ENCODE results near the gene SLC4A4. TPM values are rescaled to one million over a fixed set of nuclear protein-coding genes. Genes with fewer than 3 reads are reported as not detected.

The SLC4A4 gene
- total RNA-seq, 2 donors from 2014 or later: 48.3 to 89.2 TPM

- no peak overlapping the region for H3K27ac ChIP-seq
- TF ChIP-seq POLR2A (IDR thresholded peaks at IDR 0.05) (no peak), CTCF (IDR thresholded peaks at IDR 0.05) (no peak), POLR2AphosphoS5 (IDR thresholded peaks at IDR 0.05) (no peak)
- 37% methylated on average over 3 of the region's 3 CpGs for WGBS
These were observed 269.2 kb downstream of the SLC4A4 start for GRCh38 chr4:71607780-71608677.

GRCh38 chr4:71608678-71609071 lies 269.9 kb downstream of the SLC4A4 start:
- DNase-seq (ENCODE audit: low spot score): no peak
- Histone ChIP-seq H3K27me3 (replicated peaks; ENCODE audit: insufficient read depth) (no peaks in the 10 kb centered on the region), H3K36me3 (no peaks in the 10 kb centered on the region), H3K4me3 (no peak overlapping the region), H3K27ac (no peak overlapping the region), H3K4me1 (replicated peaks) (no peaks in the 10 kb centered on the region), H3K9me3 (no peaks in the 10 kb centered on the region)
- intact Hi-C loops (cut with DNase I): no loop called here
- TF ChIP-seq POLR2A (IDR thresholded peaks at IDR 0.05) (no peak), POLR2AphosphoS5 (IDR thresholded peaks at IDR 0.05) (no peak), CTCF (IDR thresholded peaks at IDR 0.05) (no peak)
- 48% methylated on average over 2 of the region's 2 CpGs for WGBS

More at GRCh38 chr4:71607780-71608677, 269.2 kb downstream of the SLC4A4 start:
- intact Hi-C loops (cut with DNase I): no loop called here
- DNase-seq (ENCODE audit: low spot score): no peak
- no peaks in the 10 kb centered on the region for H3K27me3 ChIP-seq (replicated peaks; ENCODE audit: insufficient read depth)
- H3K36me3 ChIP-seq: no peaks in the 10 kb centered on the region
- no peaks in the 10 kb centered on the region for H3K9me3 ChIP-seq
- no peaks in the 10 kb centered on the region for H3K4me1 ChIP-seq (replicated peaks)
- H3K4me3 ChIP-seq: no peak overlapping the region

GRCh38 chr4:71609167-71609566 lies 270.3 kb downstream of the SLC4A4 start:
- no peaks in the 10 kb centered on the region for H3K4me1 ChIP-seq (replicated peaks)
- no peaks in the 10 kb centered on the region for H3K27me3 ChIP-seq (replicated peaks; ENCODE audit: insufficient read depth)
- 91% methylated on average over 2 of the region's 2 CpGs for WGBS
- no peaks in the 10 kb centered on the region for H3K36me3 ChIP-seq
- H3K4me3 ChIP-seq: no peak overlapping the region
- H3K27ac ChIP-seq: no peak overlapping the region
- no peak for TF ChIP-seq CTCF (IDR thresholded peaks at IDR 0.05)
- no peak for TF ChIP-seq POLR2A (IDR thresholded peaks at IDR 0.05)
- TF ChIP-seq POLR2AphosphoS5 (IDR thresholded peaks at IDR 0.05): no peak
- DNase-seq (ENCODE audit: low spot score): no peak
- intact Hi-C loops (cut with DNase I): no loop called here
- no peaks in the 10 kb centered on the region for H3K9me3 ChIP-seq

- Histone ChIP-seq H3K27me3 (replicated peaks; ENCODE audit: insufficient read depth) (no peaks in the 10 kb centered on the region), H3K27ac (no peak overlapping the region), H3K36me3 (no peaks in the 10 kb centered on the region), H3K9me3 (no peaks in the 10 kb centered on the region), H3K4me3 (no peak overlapping the region), H3K4me1 (replicated peaks) (no peaks in the 10 kb centered on the region)
- TF ChIP-seq CTCF (IDR thresholded peaks at IDR 0.05) (no peak), POLR2AphosphoS5 (IDR thresholded peaks at IDR 0.05) (no peak), POLR2A (IDR thresholded peaks at IDR 0.05) (no peak)
- intact Hi-C loops (cut with DNase I): no loop called here
- DNase-seq (ENCODE audit: low spot score): no peak
These were observed 270.8 kb downstream of the SLC4A4 start for GRCh38 chr4:71609651-71610050.

- Histone ChIP-seq H3K4me3 (no peak overlapping the region), H3K36me3 (no peaks in the 10 kb centered on the region), H3K27me3 (replicated peaks; ENCODE audit: insufficient read depth) (no peaks in the 10 kb centered on the region), H3K4me1 (replicated peaks) (no peaks in the 10 kb centered on the region), H3K9me3 (no peaks in the 10 kb centered on the region), H3K27ac (no peak overlapping the region)
- 90% methylated on average over 2 of the region's 2 CpGs for WGBS
- no peak for DNase-seq (ENCODE audit: low spot score)
- intact Hi-C loops (cut with DNase I): no loop called here
- TF ChIP-seq CTCF (IDR thresholded peaks at IDR 0.05) (no peak), POLR2A (IDR thresholded peaks at IDR 0.05) (no peak), POLR2AphosphoS5 (IDR thresholded peaks at IDR 0.05) (no peak)
These were observed 275.8 kb downstream of the SLC4A4 start for GRCh38 chr4:71614621-71615020.
